Muscle of leg (tissue), 11 donors: ENCODE results near the gene GJB5. TPM values are rescaled to one million over a fixed set of nuclear protein-coding genes. Genes with fewer than 3 reads are reported as not detected.
"Not testable (repeated sequence)": the region's sequence is repeated elsewhere in the genome, so short reads cannot be mapped to it uniquely, and the experiment has no call there.

Source experiments
- DNase-seq: peaks from one replicate; pipeline ENCODE4 v3.0.0; 2013
- H3K27ac ChIP-seq: one replicate; pipeline ENCODE4 v1.5.1; 2013; ENCODE audit warnings: mild to moderate bottlenecking, low read length, control low read depth
- H3K27me3 ChIP-seq: one replicate; pipeline ENCODE4 v1.6.1; 2013; ENCODE audit warnings: low read length; ENCODE audit not compliant: control insufficient read depth, insufficient read depth
- H3K36me3 ChIP-seq: one replicate; pipeline ENCODE4 v1.6.1; 2013; ENCODE audit warnings: low read length; ENCODE audit not compliant: control insufficient read depth, insufficient read depth
- H3K4me1 ChIP-seq: one replicate; pipeline ENCODE4 v1.6.1; 2013; ENCODE audit warnings: low read length; ENCODE audit not compliant: control insufficient read depth, insufficient read depth
- H3K4me3 ChIP-seq: one replicate; pipeline ENCODE4 v1.5.1; 2013; ENCODE audit warnings: low read length, control low read depth
- H3K9me3 ChIP-seq: replicated peaks from 2 replicates; pipeline ENCODE4 v1.6.1; 2013; ENCODE audit warnings: low read depth, low read length; ENCODE audit not compliant: control insufficient read depth
- WGBS: methylation state at CpG from one replicate; pipeline ENCODE4 v1.1.5; 2013; ENCODE audit warnings: missing lambda C conversion rate; ENCODE audit not compliant: insufficient coverage; 5-methylcytosine and 5-hydroxymethylcytosine counted together
- polyA plus RNA-seq, 8 donors: library from polyadenylated mRNA; unstranded; fragments of 120-200 nt; gene quantifications; one replicate each; pipeline versions ENCODE4 v1.2.1 to v1.2.3, GENCODE V29; 2013; ENCODE audit warnings: inconsistent platforms in 1 of 8, low replicate concordance in 1 of 8; ENCODE audit not compliant: insufficient read length in 8 of 8, insufficient read depth in 1 of 8
- total RNA-seq: library from RNA; stranded (reverse); fragments of 120-200 nt; gene quantifications from one replicate; pipeline ENCODE4 v1.2.4, GENCODE V29; 2013

Gene GJB5
- total and polyA plus RNA-seq, 9 donors = 0.26 to 3.2 (median 0.29) TPM; not detected in 4

DNA sequence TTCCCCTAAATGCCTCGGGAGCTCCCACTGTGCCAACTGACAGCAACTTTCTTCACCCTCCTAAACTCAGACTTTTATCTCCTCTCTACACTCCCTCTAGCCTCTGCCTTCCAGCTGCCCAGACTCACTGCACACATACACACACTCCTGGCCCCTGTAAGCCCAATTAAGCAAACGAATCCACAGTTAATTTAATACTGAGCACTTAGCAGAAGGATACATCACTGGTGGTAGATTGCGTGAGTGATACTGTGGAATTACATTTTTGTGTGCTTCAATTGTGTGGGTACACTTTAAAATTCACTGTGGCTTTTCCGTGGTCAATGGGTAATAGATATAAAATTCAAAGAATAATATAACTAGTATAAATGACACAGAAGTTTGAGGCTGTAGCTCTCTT, 33.6 kb upstream of the GJB5 start:
- Histone ChIP-seq H3K36me3 (no peaks in the 10 kb centered on the region), H3K9me3 (no peaks in the 10 kb centered on the region), H3K27ac (no peak overlapping the region), H3K4me3 (no peak overlapping the region), H3K27me3 (peaks cover 5% of the 10 kb centered on the region), H3K4me1 (no peaks in the 10 kb centered on the region)
- no peak for DNase-seq
- 56% methylated on average over 1 of the region's 4 CpGs for WGBS

DNA sequence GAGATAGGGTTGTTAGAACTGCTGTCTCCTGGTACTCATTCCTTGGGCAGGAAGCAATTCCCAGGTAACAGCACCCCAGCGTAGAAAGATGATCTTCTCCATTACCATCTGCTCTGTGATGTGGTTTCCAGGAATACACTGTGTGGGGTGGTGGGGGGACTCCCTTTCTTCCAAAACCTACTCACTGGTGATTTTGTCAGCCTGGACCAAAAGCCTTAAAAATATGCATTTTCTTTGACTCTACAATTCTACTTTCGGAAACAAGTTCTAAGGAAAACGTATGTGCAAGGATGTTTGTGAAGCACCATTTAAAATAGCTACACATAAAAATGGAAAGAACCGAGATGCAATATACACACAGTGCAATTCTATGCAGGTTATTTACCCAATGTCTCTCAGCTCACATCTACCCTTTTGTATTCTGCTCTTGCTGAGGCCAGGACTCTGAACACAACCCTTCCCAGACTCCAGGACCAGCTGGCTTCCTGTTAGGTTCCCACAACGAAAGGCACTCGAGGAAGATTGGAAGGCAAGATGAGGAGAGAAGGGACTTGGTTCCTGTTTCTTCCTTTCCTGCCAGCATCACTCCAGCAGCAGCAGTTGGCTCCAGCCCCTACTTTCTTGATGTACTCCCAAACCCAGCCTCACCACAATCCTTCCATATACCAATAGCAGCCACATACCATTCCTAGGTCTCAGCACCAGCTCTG, 33.0 kb upstream of the GJB5 start:
- WGBS = 20% methylated on average over 1 of the region's 6 CpGs
- no peak for DNase-seq
- H3K27ac ChIP-seq = no peak overlapping the region
- H3K9me3 ChIP-seq = no peaks in the 10 kb centered on the region
- no peaks in the 10 kb centered on the region for H3K36me3 ChIP-seq
- no peaks in the 10 kb centered on the region for H3K4me1 ChIP-seq
- H3K27me3 ChIP-seq = peaks cover 5% of the 10 kb centered on the region
- H3K4me3 ChIP-seq = no peak overlapping the region

DNA sequence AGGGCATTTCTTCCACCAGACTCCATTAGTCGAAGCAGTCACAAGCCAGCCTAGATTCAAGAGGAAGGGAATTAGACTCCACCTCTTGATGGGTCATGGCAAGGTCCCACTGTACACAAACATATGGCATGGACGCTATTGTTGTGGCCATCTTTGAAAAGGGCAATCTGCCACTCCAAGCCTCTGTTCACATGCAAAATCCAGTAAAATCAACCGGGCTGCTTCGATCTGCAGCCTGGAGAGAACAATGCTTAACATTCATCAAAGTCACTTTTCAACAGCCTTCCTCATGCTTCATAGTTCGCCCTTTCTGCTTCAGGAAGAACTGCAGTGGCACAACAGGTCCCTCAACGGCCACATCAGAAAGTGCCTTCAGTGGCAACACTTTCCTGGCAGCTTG, 28.0 kb upstream of the GJB5 start:
- Histone ChIP-seq H3K27ac (no peak overlapping the region), H3K4me1 (no peaks in the 10 kb centered on the region), H3K4me3 (no peak overlapping the region), H3K9me3 (no peaks in the 10 kb centered on the region), H3K27me3 (peaks cover 5% of the 10 kb centered on the region), H3K36me3 (no peaks in the 10 kb centered on the region)
- 84% methylated on average over 6 of the region's 6 CpGs for WGBS
- no peak for DNase-seq

GRCh38 chr1:34730485-34730884, 24.4 kb upstream of the GJB5 start:
- H3K4me3 ChIP-seq = no peak overlapping the region
- no peaks in the 10 kb centered on the region for H3K27me3 ChIP-seq
- DNase-seq = no peak

DNA sequence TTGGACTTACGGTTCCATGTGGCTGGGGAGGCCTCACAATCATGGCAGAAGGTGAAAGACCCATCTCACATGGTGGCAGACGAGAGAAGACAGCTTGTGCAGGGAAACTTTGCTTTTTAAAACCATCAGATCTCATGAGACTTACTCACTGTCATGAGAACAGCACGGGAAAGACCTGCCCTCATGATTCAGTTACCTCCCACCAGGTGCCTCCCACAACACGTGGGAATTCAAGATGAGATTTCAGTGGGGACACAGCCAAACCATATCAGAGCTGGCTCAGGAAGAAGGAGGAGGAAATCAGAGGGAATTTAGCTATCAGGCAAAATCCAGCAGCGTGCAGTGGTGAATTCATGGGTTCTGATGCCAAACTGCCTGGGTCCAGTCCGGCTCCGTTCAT, 22.0 kb upstream of the GJB5 start:
- DNase-seq, H3K27me3 ChIP-seq, H3K4me3 ChIP-seq, H3K4me1 ChIP-seq, H3K9me3 ChIP-seq, H3K27ac ChIP-seq, H3K36me3 ChIP-seq: not testable (repeated sequence)
- 70% methylated on average over 2 of the region's 7 CpGs for WGBS

More at GRCh38 chr1:34730485-34730884, 24.4 kb upstream of the GJB5 start:
- H3K9me3 ChIP-seq = no peaks in the 10 kb centered on the region
- no peak overlapping the region for H3K27ac ChIP-seq
- 57% methylated on average over 5 of the region's 5 CpGs for WGBS
- H3K4me1 ChIP-seq = no peaks in the 10 kb centered on the region
- H3K36me3 ChIP-seq = no peaks in the 10 kb centered on the region

- DNase-seq = no peak
- peaks cover 6% of the 10 kb centered on the region for H3K27me3 ChIP-seq
- 62% methylated on average over 10 of the region's 10 CpGs for WGBS
- no peak overlapping the region for H3K27ac ChIP-seq
- H3K4me3 ChIP-seq = no peak overlapping the region
- no peaks in the 10 kb centered on the region for H3K36me3 ChIP-seq
- H3K9me3 ChIP-seq = no peaks in the 10 kb centered on the region
- no peaks in the 10 kb centered on the region for H3K4me1 ChIP-seq
These were observed 18.2 kb upstream of the GJB5 start for GRCh38 chr1:34736692-34737091.

DNA sequence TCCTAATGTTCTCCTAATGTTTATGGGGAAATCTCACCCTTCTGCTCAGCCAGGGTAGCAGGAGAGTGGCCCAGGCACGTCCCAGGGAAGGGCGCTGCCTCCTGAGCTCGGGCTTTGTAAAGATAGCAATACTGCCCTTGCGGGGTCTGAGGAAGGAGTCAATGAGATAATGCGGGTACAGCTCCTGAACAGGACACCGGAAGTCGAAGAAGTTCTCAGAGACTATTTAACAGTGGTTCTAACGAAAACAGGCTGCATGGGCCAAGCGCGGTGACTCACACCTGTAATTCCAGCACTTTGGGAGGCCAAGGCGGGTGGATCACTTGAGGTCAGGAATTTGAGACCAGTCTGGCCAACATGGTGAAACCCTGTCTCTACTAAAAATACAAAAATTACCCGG, 17.6 kb upstream of the GJB5 start:
- H3K4me1 ChIP-seq, H3K4me3 ChIP-seq, H3K27me3 ChIP-seq, H3K27ac ChIP-seq, H3K36me3 ChIP-seq, H3K9me3 ChIP-seq, DNase-seq: not testable (repeated sequence)
- 79% methylated on average over 8 of the region's 12 CpGs for WGBS

- Histone ChIP-seq H3K9me3 (no peaks in the 10 kb centered on the region), H3K27ac (no peak overlapping the region), H3K4me3 (no peak overlapping the region), H3K36me3 (no peaks in the 10 kb centered on the region), H3K27me3 (peaks cover 14% of the 10 kb centered on the region), H3K4me1 (peaks cover 3% of the 10 kb centered on the region)
- no peak for DNase-seq
- WGBS = 42% methylated on average over 3 of the region's 3 CpGs
These were observed 15.2 kb upstream of the GJB5 start for GRCh38 chr1:34739613-34740012.

GRCh38 chr1:34740161-34740868, 14.5 kb upstream of the GJB5 start:
- H3K27me3 ChIP-seq = peaks cover 14% of the 10 kb centered on the region
- peaks cover 3% of the 10 kb centered on the region for H3K4me1 ChIP-seq
- no peak overlapping the region for H3K4me3 ChIP-seq
- H3K9me3 ChIP-seq = no peaks in the 10 kb centered on the region
- WGBS = 18% methylated on average over 18 of the region's 18 CpGs
- peak; percentile 14 for DNase-seq
- H3K36me3 ChIP-seq = no peaks in the 10 kb centered on the region
- H3K27ac ChIP-seq = no peak overlapping the region

DNA sequence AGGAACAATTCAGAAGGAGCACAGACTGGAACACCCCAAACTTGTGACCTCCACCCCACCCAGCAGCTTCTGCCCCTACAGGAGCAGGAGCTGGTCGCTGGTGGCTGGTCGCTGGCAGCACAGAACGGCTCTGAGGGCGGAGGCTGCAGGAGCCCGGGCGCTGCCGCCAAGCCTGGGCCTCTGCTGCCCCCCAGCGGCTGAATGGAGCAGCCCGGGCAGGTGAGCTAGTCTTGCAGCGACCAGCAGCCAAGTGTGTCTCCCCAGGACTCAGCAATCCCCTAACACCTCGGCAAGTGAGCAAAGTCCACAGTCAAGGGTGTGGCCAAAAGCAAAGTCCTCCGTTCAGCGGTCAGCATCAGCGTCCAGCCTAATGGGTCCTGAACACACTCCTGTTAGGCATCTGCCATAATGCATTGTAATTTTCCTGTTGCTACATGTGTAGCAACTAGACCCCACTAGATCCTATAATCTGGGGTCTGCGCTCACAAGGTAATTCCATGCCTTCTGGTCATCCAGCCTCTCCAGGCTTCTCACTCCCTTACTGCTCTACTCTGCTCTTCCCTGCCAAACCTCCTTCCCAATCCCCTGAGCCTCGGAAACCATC, 12.1 kb upstream of the GJB5 start:
- Histone ChIP-seq H3K27ac (no peak overlapping the region), H3K4me1 (peaks cover 3% of the 10 kb centered on the region), H3K36me3 (no peaks in the 10 kb centered on the region), H3K27me3 (peaks cover 20% of the 10 kb centered on the region), H3K9me3 (no peaks in the 10 kb centered on the region), H3K4me3 (no peak overlapping the region)
- DNase-seq = peak; percentile 71
- 10% methylated on average over 16 of the region's 16 CpGs for WGBS
